Activated CD8-positive, alpha-beta T cell treated with anti-CD3 and anti-CD28 coated beads for 36 hours (primary cell): ENCODE results near the gene PLPP1. TPM values are rescaled to one million over a fixed set of nuclear protein-coding genes. Genes with fewer than 3 reads are reported as not detected.
A peak's percentile ranks its signal among the peaks of the same experiment; 100 is the strongest.

Experiments
- ATAC-seq: fragments of 200-7000 bp; cut with Tn5 transposase; one replicate; pipeline ENCODE4 v1.10.0; 2021; ENCODE audit warnings: mild to moderate bottlenecking, moderate library complexity
- CTCF ChIA-PET: fragments of 350-600 bp; sonication (Branson Sonifier 250); formaldehyde crosslinking; loops from one replicate; lab custom pipeline; 2021; ENCODE audit warnings: antibody characterized with exemption; lab: Charles Lee
- POLR2A ChIA-PET: fragments of 350-600 bp; sonication (Branson Sonifier 250); formaldehyde crosslinking; loops from one replicate; lab custom pipeline; 2021; ENCODE audit warnings: antibody characterized with exemption; lab: Charles Lee
- DNase-seq: peaks from one replicate; pipeline ENCODE4 v3.0.0-alpha.2; 2020
- H3K27ac Mint-ChIP-seq: one replicate; pipeline ENCODE4 v1.8.0; 2021; ENCODE audit warnings: mild to moderate bottlenecking, mixed read lengths
- H3K27me3 Mint-ChIP-seq: one replicate; pipeline ENCODE4 v1.8.0; 2021; ENCODE audit warnings: mixed read lengths
- H3K36me3 Mint-ChIP-seq: one replicate; pipeline ENCODE4 v1.8.0; 2021; ENCODE audit warnings: low read depth, mixed read lengths
- H3K4me1 Mint-ChIP-seq: one replicate; pipeline ENCODE4 v1.8.0; 2021; ENCODE audit warnings: low read depth, mixed read lengths
- H3K4me3 Mint-ChIP-seq: one replicate; pipeline ENCODE4 v1.8.0; 2021; ENCODE audit warnings: mild to moderate bottlenecking, moderate library complexity, mixed read lengths
- H3K9me3 Mint-ChIP-seq: one replicate; pipeline ENCODE4 v1.8.0; 2021; ENCODE audit warnings: mixed read lengths
- CTCF ChIP-seq: fragments of 200-600 bp; IDR thresholded peaks from one replicate; pipeline ENCODE4 v1.8.0; 2022; ENCODE audit warnings: antibody characterized with exemption, mild to moderate bottlenecking
- intact Hi-C: fragments of 100-400 bp; cut with micrococcal nuclease; formaldehyde crosslinking; loops from one replicate; pipeline ENCODE4 v1.10.0; 2022
- total RNA-seq, 2 experiments: library from RNA; stranded (reverse); gene quantifications; one replicate each; pipeline ENCODE4 v1.2.3, GENCODE V29; 2021

PLPP1 gene
- total RNA-seq, 2 experiments from 2014 or later: 15.9 to 17.6 TPM

GRCh38 chr5:55547781-55548180 is 13.0 kb upstream of the PLPP1 start:
- intact Hi-C loops: no loop called here
- Mint-ChIP-seq H3K4me1 (peaks cover 10% of the 10 kb centered on the region), H3K27me3 (peaks cover 8% of the 10 kb centered on the region), H3K27ac (no peak overlapping the region), H3K9me3 (no peaks in the 10 kb centered on the region), H3K4me3 (no peak overlapping the region), H3K36me3 (no peaks in the 10 kb centered on the region)
- DNase-seq (no peak), ATAC-seq (no peak)
- TF ChIP-seq CTCF: no peak
- CTCF ChIA-PET: no interaction called here
- POLR2A ChIA-PET: no interaction called here

GRCh38 chr5:55546947-55547346 is 12.2 kb upstream of the PLPP1 start:
- H3K36me3 Mint-ChIP-seq: no peaks in the 10 kb centered on the region
- H3K27ac Mint-ChIP-seq: no peak overlapping the region
- no peak for DNase-seq
- peaks cover 8% of the 10 kb centered on the region for H3K27me3 Mint-ChIP-seq
- intact Hi-C loops: no loop called here
- peaks cover 10% of the 10 kb centered on the region for H3K4me1 Mint-ChIP-seq
- ATAC-seq: no peak
- POLR2A ChIA-PET: no interaction called here
- TF ChIP-seq CTCF: no peak
- CTCF ChIA-PET: no interaction called here
- H3K4me3 Mint-ChIP-seq: no peak overlapping the region
- no peaks in the 10 kb centered on the region for H3K9me3 Mint-ChIP-seq

GRCh38 chr5:55544341-55544740 is 9.6 kb upstream of the PLPP1 start:
- CTCF ChIA-PET: no interaction called here
- DNase-seq (no peak), ATAC-seq (no peak)
- intact Hi-C loops: loop anchor here (5.0 kb wide), 1 partner anchor 48 kb away; no protein-coding TSS in a partner anchor
- Mint-ChIP-seq H3K9me3 (no peaks in the 10 kb centered on the region), H3K27ac (no peak overlapping the region), H3K4me3 (no peak overlapping the region), H3K4me1 (peaks cover 32% of the 10 kb centered on the region), H3K36me3 (no peaks in the 10 kb centered on the region), H3K27me3 (peaks cover 5% of the 10 kb centered on the region)
- no peak for TF ChIP-seq CTCF
- POLR2A ChIA-PET: interaction anchor here (0.6 to 0.8 kb wide), 2 partner anchors 35 to 238 kb away, joined by 3 read pairs; no protein-coding TSS in a partner anchor

GRCh38 chr5:55541056-55541635 is 6.4 kb upstream of the PLPP1 start:
- H3K4me1 Mint-ChIP-seq: peaks cover 38% of the 10 kb centered on the region
- intact Hi-C loops: loop anchor here (5.0 kb wide), 1 partner anchor 51 kb away; no protein-coding TSS in a partner anchor
- H3K27me3 Mint-ChIP-seq: no peaks in the 10 kb centered on the region
- ChIA-PET POLR2A (no interaction called here), CTCF (no interaction called here)
- H3K4me3 Mint-ChIP-seq: peak overlapping the region; percentile 48
- peak overlapping the region; percentile 96 for H3K27ac Mint-ChIP-seq
- peak; percentile 64 for ATAC-seq
- no peaks in the 10 kb centered on the region for H3K36me3 Mint-ChIP-seq
- DNase-seq: no peak
- no peaks in the 10 kb centered on the region for H3K9me3 Mint-ChIP-seq
- TF ChIP-seq CTCF: no peak

- no peaks in the 10 kb centered on the region for H3K36me3 Mint-ChIP-seq
- no peaks in the 10 kb centered on the region for H3K9me3 Mint-ChIP-seq
- H3K4me1 Mint-ChIP-seq: peaks cover 42% of the 10 kb centered on the region
- H3K4me3 Mint-ChIP-seq: peak overlapping the region; percentile 37
- POLR2A ChIA-PET: no interaction called here
- TF ChIP-seq CTCF: no peak
- peak overlapping the region; percentile 96 for H3K27ac Mint-ChIP-seq
- no peaks in the 10 kb centered on the region for H3K27me3 Mint-ChIP-seq
- intact Hi-C loops: loop anchor here (5.0 kb wide), 1 partner anchor 52 kb away; no protein-coding TSS in a partner anchor
- DNase-seq (no peak), ATAC-seq (no peak)
- CTCF ChIA-PET: no interaction called here
These were observed 5.8 kb upstream of the PLPP1 start for GRCh38 chr5:55540525-55540924.
